ENCODE results near the gene NOD2.

The NOD2 gene

DNA sequence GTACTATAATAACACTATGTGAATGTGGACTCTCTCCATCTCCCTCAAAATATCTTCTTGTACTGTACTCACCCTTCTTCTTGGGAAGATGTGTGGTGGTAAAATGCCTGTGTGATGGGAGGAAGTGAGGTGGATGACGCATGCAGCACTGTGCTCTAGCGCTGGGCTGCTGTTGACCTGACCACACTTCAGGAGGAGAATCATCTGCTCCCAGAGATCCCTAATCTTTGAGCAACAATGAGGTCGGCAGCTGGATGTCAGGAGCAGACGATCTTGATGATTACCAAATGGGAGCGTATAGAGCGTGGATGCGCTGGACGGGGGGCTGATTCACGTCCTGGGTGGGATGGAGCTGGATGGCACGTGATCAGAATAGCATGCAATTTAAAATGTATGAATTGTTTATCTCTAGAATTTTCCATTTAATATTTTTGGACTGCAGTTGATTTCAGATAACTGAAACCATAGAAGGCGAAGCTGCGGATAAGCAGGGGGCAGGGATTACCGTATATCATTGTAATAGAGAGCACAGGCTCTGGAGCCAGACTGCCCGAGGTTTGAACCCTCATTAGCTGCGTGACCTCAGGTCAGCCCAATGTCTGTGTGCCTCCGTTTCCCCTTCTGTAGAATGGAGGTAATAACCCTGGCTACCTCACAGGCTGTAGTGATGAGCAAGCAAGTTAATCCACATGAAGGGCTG lies 24.8 kb downstream of the NOD2 start:
- no peak for DNase-seq

DNA sequence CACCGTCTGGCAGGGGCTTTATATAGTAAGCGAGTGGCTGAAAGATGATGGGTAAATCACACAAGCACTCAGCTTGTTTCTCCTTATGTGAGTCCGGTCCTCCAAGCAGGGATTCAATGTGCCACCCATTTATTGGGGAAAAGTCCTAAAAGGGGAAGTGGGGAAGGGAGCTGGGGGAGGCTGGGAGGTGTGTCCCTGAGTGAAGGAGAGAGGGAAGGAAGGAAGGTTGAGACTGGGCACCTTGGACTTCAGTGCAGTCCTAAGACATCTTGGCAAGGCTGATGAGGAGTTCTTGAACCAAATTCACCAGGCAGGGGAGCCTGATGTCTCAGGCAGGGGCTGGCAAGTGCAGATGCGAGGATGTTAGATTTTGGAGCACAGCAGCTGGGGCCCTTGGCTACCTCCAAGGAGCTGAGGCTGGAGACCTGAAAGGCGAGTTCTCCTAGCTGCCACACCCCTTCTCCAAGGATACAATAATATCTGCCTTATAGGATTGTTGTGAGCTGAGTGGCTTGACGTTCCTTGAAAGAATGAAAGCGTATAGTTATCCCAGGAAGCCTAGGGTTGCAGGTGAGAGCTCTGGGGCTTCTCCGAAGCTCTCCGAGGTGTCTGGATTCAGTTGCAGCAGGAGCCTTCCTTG lies 25.5 kb downstream of the NOD2 start:
- DNase-seq: no peak

DNA sequence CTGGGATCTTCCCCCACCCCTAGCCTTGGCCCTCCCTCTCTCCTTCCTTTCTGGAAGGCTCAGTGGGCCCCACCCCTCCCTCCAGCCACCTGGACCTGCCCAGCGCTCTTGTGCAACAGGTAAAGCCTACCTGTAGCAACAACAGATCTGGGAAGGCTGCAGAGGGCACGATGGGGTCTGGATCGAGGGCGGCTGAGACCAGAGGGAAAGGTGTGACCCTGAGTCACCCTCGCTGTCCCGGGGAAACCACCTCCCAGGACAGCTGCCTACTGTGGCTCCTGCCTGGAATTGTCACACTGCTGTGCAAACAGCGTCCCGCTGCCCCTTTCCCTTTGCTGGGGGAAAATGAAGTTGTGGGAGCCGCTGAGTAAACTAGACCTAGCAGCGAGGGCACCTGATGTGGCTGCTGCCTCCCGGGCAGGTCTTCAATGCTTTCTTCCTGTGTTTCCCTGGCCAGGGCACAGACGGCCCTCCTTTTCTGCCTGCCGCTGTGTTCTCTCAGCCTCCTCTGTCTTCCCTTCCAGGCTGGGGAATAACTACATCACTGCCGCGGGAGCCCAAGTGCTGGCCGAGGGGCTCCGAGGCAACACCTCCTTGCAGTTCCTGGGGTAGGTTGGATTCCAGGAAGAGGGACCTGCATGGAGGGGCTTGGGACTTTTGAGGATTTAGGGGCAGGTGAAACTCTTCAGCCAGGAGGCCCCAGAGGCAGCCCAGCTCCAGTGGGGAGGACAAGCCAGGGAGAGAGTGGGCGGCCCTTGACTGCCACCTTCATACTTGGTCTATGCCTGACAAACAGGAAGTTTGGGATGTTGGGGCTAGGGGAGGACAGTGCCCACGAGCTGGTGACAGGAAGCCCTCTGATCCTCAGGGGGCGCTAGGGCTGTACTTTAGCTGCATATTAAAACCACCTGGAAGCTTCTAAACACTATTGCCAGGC lies 26.3 kb downstream of the NOD2 start:
- peak; percentile 44 for DNase-seq

DNA sequence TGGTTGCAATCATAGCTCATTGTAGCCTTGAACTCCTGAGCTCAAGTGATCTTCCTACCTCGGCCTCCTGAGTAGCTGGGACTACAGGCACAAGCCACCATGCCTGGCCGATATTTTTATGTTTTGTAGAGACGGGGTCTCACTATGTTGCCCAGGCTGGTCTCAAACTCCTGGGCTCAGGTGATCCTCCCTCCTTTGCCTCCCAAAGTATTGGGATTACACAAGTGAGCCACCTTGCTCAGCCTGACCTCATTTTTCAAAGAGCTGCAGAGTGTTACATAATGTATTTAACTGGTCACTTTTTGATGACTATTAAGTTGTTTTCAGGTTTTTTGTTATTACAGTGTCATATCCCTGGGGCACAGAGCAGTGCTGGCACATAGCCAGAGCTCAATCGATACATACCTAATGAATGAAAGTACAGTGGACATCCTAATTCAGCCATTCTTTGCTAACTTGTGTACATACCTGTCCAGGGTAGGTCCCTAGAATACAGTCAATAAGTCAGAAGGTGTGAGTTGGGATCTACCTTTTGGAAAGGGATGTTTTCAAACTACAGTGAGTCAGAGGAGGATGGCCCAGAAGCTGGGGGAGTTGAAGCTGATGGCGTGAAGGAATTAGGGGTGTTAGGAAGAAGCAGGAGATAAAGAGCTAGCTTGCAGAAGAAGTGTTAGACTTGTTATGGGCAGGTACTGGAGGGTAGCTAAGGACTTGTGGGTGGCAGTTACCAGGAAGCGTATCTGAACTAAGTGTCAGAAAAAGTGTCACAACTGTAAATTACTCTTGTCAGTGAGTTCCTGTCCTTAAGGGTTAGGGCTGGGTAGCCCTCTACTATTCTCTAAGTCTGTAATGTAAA lies 28.4 kb downstream of the NOD2 start:
- no peak for DNase-seq

DNA sequence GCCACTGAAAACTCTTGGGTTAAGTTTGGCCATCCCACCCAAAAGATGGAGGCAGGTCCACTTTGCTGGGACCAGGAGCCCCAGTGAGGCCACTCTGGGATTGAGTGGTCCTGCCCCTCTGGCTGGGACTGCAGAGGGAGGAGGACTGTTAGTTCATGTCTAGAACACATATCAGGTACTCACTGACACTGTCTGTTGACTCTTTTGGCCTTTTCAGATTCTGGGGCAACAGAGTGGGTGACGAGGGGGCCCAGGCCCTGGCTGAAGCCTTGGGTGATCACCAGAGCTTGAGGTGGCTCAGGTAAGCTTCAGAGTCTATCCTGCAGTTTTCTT lies 29.0 kb downstream of the NOD2 start:
- no peak for DNase-seq

DNA sequence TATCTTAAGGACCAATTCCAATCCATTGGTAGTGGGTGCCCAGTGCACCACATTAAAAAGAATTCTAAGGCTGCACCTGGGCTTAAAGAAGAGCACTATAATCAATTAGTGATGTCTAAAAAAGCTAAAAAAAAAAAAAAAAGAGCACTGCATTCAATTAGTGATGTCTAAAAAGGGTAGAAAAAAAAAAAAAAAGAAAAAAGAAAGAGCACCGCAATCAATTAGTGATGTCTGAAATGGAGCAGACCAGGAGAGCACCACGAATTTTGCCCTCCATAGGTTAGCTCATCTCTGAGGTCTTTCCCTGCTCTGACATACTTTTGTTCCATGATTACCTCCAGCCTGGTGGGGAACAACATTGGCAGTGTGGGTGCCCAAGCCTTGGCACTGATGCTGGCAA lies 29.6 kb downstream of the NOD2 start:
- no peak for DNase-seq

DNA sequence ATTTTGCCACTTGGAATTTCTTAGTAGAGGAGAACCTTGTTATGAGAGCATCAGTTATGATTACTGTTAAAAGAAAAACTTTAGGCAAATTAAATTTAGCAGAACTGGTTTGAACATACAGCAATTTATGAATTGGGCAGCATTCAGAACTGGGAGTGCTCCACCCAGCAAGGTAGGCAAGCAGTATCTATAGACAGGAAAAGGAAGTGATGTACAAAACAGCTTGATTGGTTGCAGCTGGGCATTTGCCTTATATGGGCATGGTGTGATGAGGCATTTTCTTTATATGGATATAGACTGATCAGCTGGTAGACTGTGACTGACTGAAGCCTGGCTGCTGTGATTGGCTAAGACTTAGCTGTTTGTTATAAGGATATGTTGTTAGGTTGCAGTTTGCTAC lies 30.9 kb downstream of the NOD2 start:
- DNase-seq: no peak

DNA sequence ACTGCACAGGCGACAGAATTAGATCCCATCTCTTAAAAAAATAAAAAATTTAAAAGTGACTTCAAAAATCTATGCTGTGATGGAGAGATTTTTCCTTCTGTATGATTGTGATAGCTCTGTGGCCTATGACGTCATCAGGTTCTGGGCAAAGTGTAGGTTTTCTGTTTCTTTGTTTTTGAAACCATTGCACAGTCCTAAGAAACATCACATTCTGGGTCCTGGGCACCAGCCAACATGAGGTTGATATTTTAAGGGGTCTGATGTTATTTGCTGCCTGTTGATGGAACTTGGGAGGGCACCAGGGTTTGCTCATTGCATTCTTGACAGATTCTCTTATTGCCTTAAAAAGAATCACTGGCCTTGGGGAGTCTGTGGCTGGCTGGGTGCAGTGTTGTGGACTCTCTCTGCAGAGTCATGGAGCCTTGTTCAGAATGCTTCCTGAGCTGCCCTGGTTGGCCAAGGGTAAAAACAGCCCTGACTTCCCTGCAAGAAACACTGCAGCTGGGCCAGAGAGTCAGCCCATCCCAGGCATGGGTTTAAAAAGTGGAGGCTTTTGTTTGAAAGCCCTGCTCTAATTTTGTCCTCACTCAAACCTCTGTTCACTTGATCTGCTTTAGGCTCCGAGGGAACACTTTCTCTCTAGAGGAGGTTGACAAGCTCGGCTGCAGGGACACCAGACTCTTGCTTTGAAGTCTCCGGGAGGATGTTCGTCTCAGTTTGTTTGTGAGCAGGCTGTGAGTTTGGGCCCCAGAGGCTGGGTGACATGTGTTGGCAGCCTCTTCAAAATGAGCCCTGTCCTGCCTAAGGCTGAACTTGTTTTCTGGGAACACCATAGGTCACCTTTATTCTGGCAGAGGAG lies 38.0 kb downstream of the NOD2 start:
- no peak for DNase-seq

DNA sequence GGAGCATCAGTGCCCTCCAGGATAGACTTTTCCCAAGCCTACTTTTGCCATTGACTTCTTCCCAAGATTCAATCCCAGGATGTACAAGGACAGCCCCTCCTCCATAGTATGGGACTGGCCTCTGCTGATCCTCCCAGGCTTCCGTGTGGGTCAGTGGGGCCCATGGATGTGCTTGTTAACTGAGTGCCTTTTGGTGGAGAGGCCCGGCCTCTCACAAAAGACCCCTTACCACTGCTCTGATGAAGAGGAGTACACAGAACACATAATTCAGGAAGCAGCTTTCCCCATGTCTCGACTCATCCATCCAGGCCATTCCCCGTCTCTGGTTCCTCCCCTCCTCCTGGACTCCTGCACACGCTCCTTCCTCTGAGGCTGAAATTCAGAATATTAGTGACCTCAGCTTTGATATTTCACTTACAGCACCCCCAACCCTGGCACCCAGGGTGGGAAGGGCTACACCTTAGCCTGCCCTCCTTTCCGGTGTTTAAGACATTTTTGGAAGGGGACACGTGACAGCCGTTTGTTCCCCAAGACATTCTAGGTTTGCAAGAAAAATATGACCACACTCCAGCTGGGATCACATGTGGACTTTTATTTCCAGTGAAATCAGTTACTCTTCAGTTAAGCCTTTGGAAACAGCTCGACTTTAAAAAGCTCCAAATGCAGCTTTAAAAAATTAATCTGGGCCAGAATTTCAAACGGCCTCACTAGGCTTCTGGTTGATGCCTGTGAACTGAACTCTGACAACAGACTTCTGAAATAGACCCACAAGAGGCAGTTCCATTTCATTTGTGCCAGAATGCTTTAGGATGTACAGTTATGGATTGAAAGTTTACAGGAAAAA lies 38.8 kb downstream of the NOD2 start:
- no peak for DNase-seq

DNA sequence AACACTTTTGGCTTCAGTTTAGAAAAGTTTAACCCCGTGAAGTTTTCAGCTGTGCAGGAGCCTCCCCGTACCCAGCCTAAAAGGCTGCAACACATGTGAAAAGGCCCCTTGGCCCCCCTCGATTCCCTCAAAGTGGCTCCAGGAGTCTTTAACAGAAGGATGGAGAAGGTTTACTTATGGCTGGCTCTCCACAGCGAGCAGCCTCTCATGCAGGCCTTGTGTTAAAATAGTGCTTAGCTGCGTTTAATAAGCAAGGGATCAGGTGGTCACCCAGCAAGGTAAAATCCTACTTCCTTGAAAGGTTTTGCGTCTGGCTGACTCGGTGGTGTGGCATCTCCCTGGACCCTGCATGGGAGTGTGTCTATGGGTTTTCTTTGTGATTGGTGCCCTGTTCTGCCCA lies 40.1 kb downstream of the NOD2 start:
- no peak for DNase-seq

DNA sequence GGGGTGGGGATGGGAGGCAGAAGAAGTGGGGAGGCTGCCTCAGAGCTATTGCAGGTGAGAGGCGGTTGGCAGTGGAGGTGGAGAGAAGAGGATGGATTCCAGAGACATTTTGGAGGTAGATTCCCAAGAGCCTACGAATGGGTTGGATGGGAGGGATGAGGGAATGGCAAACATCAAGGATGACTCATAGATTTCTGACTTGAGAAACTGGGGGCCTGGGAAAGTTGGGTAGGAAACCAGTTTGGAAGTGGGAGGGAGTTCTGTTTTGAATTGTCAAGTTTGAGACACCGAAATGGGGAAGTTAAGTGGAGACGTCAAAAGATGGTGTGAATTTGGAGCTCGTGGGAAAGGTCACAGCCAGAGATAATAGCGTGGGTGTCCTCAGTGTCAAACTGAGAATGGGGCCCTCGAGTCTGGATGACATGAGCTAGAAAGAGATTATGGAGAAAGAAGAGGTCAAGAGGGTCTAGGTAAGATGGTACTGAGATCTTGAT lies 42.3 kb downstream of the NOD2 start:
- no peak for DNase-seq

DNA sequence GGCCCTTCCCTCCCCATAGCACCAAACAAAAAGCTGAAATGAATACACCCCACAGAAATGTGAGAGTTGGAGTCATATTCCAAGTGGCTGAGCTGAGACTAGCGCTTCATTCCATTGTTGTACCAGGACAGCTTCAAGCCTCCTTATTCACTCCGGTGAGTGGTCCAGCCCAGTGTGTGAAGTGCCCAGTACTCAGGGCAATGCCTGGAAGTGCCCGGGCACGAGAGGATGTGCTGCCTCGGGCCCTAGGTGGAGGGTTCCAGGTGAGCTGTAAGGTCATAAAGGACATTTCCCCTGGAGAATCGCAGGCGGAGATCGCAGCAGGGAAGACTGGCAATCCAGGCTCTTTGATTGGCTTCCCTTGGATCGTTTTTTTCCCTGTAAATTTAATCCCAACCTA lies 43.0 kb downstream of the NOD2 start:
- no peak for DNase-seq

DNA sequence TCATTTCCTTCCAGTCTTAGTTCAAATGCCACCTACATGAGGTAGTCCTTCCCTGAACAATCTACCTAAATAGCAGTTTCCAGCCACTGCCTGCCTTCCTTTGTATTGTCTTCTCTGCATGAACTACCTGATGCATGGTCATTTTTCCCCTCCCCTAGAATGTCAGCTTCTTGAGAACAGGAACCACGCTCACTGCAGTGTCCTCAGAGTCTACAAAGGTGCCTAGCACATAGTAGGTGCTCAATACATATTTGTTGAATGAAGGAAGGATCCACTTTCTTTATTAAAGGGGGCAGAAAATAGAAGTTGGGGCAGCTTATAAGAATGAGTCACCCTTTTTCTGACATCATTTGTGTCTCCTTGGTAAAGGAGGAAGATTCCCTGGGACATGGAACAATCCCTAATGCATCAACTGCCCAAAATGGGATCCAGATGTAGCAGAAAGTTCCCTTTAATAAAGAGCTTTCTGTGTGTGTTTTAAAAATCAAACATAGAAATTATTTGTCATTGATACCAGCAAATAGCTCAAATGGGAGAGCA lies 44.1 kb downstream of the NOD2 start:
- no peak for DNase-seq

DNA sequence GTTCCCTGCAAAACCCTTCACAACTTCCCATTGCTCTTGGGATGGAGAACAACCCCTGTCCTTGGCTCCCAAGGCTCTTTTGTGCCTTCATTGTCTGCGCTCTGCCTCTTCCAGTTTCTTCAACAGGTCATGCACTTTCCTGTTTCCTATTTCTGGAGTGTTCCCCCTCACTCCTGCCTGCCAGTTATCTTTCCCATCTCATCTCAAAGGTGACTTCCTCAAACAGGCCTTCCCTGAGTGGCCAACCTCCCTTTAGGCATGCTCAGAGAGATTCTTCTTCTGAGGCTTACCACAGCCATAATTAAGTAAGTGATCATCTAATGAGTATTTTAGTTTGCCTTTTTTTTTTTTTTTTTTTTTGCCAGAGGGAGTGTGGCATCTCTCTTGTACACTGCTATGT lies 45.6 kb downstream of the NOD2 start:
- no peak for DNase-seq

DNA sequence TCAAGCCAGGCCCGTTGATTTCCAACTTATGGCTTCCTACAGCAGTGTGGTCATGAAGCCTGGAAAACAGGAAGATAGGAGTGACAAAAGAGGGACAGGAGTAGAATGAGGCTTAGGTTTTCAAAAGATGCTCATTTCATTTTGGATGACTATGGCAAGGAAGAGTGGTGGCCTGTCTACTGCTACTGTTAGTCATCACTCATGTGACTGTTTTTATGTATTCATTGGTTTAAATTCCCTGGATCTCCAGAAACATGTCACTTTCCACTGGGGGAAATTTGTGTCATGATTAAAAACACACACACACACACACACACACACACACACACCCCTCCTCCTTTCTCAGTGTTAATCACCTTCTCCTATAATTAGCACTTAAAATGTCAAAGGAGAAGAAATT lies 47.3 kb downstream of the NOD2 start:
- DNase-seq: no peak

DNA sequence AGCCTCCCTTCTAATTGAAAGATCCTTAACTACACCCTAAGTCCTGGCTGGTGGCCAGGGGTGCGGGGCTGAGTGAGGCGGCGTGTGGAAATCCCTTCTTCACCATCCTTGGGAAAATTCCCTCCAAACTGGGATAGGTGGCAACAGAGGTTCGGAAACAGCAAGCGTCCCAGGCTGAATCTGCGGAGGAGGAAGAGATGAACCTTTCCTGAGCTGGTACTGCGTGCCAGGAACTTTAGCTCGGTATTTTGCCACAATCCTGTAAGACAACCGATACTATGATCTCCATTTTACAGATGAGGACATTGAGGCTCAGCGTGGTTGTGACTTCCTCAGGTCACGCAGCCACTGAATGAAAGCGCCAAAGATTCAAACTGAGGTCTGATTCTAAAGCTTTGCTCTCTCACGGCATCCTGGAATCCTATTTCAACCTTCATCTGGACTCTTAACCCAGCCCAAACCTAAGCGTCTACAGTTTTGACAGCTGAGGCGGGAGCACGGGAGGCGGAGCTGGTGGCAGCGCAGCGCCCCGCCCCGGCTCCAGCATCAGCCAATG lies 47.9 kb downstream of the NOD2 start:
- no peak for DNase-seq

DNA sequence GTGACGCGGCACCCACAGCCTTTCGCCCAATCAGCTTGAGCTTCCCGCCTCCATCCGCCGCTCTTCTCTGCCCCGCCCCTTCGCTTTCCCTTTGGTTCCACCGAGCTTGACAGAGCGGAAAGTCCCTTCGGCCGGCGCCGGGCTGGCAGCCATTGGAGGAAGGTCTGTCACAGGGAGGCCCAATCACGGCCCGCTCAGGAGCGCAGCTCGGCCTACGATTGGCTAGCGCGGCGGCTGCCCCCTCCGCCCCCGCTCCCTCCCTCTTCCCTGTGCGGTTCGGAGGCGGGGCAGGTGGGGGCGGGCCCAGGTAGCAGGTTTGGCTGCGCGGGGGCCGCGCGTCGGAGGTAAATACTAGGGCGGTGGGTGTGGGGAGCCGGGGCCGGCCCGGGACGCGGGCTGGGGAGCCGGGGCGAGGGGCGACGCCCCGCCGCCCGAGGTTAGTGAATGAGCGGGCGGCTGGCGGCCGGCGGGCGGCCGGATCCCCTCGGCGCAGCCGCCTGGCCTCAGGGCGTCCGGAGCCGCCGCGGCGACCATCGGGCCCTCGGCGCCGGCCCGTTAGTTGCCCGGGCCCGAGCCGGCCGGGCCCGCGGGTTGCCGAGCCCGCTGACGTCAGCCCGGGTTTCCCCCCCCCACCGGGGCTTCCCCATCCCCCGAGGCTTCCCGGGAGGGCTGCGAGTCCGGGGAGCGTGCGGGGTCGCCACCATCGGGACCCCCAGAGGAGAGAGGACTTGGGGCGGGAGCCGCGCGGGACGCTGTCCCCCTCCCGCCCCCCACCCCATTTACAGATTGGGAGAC lies 48.6 kb downstream of the NOD2 start, which contains the start of gene CYLD:
Gene CYLD, plus strand, starts transcription at position 306 of the 795 bp plus-strand sequence. CDS start 7,613 bp downstream, outside the sequence.
- peak; percentile 98 for DNase-seq

DNA sequence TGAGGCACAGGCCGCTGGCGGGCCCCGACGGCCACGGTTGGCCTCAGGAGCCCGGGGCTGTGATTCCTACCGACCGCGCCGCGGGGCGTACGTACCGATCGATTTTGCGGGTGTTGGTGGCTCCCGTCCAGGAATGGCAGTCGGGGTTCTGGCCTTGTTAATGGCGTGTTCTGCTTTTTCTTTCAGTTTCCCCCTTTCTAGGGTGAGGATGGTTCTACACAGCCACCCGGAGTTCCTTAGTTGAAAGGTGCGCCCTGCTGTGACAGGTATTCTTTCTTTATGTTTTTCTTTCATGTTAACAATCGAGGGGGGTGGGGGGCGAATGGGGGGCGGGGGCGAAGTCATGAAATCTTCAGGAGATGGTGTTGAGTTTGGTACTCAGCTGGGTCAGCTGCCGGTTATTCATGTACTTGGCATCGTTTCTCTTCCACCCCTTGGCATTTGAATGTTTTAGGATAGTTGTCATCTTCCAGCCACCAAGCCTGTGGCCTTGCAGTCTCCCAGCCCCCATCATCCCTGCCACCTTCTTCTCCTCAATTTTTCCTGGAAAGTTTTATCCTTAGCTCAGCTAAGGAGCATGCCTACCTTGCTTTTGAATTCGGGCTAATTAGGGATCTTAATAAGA lies 49.3 kb downstream of the NOD2 start:
- no peak for DNase-seq

Measured in 8988T (cell line).